ENCODE results near the gene CRTC3.

DNA sequence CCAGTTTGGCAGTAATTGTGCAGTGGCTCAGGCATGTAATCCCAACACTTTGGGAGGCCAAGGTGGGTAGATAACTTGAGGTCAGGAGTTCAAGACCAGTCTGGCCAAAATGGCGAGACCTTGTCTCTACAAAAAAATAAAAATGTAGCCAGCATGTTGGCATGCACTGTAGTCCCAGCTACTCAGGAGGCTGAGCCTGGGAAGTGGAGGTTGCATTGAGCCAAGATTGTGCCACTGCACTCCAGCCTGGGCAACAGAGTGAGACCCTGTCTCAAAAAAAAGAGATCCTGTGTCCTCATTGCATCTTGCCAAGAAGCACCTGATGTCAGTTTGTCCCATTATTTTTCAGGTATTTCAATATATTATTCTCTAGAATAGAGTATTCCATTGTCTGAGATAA lies 61.8 kb downstream of the CRTC3 start:
- TF ChIP-seq EZH2 (IDR thresholded peaks at IDR 0.05; ENCODE audit: insufficient read depth, low read length) (no peak), CTCF (IDR thresholded peaks at IDR 0.05; ENCODE audit: insufficient read depth, low read depth, low read length) (no peak)
